NCI-H2107 treated with DMSO at 0.1 percent for 48 hours (cell line): ENCODE data around the gene ZIC2.

Experiments used
- DNase-seq: peaks from one replicate; lab custom pipeline; 2025; ENCODE audit not compliant: unreplicated experiment; lab: John Stamatoyannopoulos, UW

Gene ZIC2

GRCh38 chr13:99985886-99986527 is 4.4 kb downstream of the ZIC2 start:
- DNase-seq, result peak; percentile 83

GRCh38 chr13:99986741-99987140 is 5.2 kb downstream of the ZIC2 start:
- DNase-seq, result peak; percentile 55

- peak; percentile 62 for DNase-seq
Observed at GRCh38 chr13:99987154-99988019, 5.8 kb downstream of the ZIC2 start.

GRCh38 chr13:99988529-99989275 is 7.1 kb downstream of the ZIC2 start:
- DNase-seq, result peak; percentile 35

- peak; percentile 45 for DNase-seq
Observed at GRCh38 chr13:99989276-99990125, 7.9 kb downstream of the ZIC2 start.

- no peak for DNase-seq
Observed at GRCh38 chr13:99990126-99990977, 8.8 kb downstream of the ZIC2 start.

GRCh38 chr13:99991013-99991827 is 9.6 kb downstream of the ZIC2 start:
- DNase-seq, result no peak

- peak; percentile 66 for DNase-seq
Observed at GRCh38 chr13:99991828-99992775, 10.5 kb downstream of the ZIC2 start.

- no peak for DNase-seq
Observed at GRCh38 chr13:99992949-99993351, 11.4 kb downstream of the ZIC2 start.

GRCh38 chr13:99993660-99994637 is 12.4 kb downstream of the ZIC2 start:
- peak; percentile 66 for DNase-seq

GRCh38 chr13:99994638-99995020 is 13.0 kb downstream of the ZIC2 start:
- peak; percentile 63 for DNase-seq

GRCh38 chr13:99995104-99995588 is 13.6 kb downstream of the ZIC2 start:
- peak; percentile 63 for DNase-seq

GRCh38 chr13:99995589-99996380 is 14.2 kb downstream of the ZIC2 start:
- peak; percentile 99 for DNase-seq

- peak; percentile 99 for DNase-seq
Observed at GRCh38 chr13:99996381-99996973, 14.9 kb downstream of the ZIC2 start.

- no peak for DNase-seq
Observed at GRCh38 chr13:99997702-99998214, 16.2 kb downstream of the ZIC2 start.
